ENCODE measurements around the gene GALNT18.
A peak's percentile ranks its signal among the peaks of the same experiment; 100 is the strongest.

Gene GALNT18

DNA sequence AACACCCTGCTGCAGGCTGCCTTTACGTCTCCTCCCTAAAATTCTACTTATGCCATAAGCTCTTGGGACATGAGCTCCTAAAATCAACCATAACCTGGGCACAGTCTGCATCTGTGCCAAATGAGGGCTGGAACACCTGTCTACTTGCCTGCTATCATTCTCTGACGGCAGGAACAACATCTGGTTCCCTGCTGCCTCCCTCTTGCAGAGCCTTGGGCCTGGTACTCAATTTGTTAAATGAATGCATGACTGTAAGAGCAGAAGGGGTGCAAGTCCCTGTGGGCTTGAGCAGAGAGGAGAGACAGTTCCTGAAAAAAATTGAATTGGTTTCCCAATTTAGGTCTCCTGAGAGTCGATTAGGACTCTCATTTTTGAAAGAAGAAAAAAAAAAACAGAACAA is 202.1 kb downstream of the GALNT18 start:
- H2BK120ac ChIP-seq (ENCODE audit: low read depth, low read length): no peak overlapping the region
- no peak overlapping the region for H2BK5ac ChIP-seq (ENCODE audit: low read length)
- no peak overlapping the region for H2AK5ac ChIP-seq (ENCODE audit: low read depth, low read length)
- H3K23ac ChIP-seq (ENCODE audit: low read depth, low read length, poor library complexity): no peak overlapping the region
- no peak for DNase-seq (ENCODE audit: low spot score)
- no peak overlapping the region for H4K8ac ChIP-seq (ENCODE audit: low read depth, low read length)
- peaks cover 0 to 2% (median 0%) of the 10 kb centered on the region in 3 experiments for H3K27me3 ChIP-seq (ENCODE audit: control insufficient read depth in 3 of 3, insufficient read depth in 3 of 3, low read depth in 1 of 3, low read length in 3 of 3)
- H3K27ac ChIP-seq (replicated peaks; ENCODE audit: low read length): no peak overlapping the region
- H2AFZ ChIP-seq (ENCODE audit: low read length): no peak overlapping the region
- no peak overlapping the region for H4K91ac ChIP-seq (ENCODE audit: low read depth, low read length, poor library complexity)
- no peak overlapping the region for H3K4me2 ChIP-seq (ENCODE audit: insufficient read depth, low read length, poor library complexity, severe bottlenecking)
- H3K14ac ChIP-seq (ENCODE audit: low read length): no peak overlapping the region
- H3K36me3 ChIP-seq (replicated peaks in 1 of 2; ENCODE audit: control insufficient read depth in 2 of 2, insufficient read depth in 2 of 2, low read length in 2 of 2): peaks cover 0 to 2% of the 10 kb centered on the region in 2 donors
- H2BK12ac ChIP-seq (ENCODE audit: low read length): no peak overlapping the region
- no peaks in the 10 kb centered on the region for H3K9me3 ChIP-seq (replicated peaks in 1 of 2; ENCODE audit: control insufficient read depth in 2 of 2, insufficient read depth in 1 of 2, low read depth in 1 of 2, low read length in 2 of 2)
- H3K79me1 ChIP-seq (ENCODE audit: low read depth, low read length): no peaks in the 10 kb centered on the region
- peak overlapping the region; percentile 24 for H3K18ac ChIP-seq (ENCODE audit: low read length)
- H3K4me3 ChIP-seq (ENCODE audit: low read length in 2 of 2): no peak overlapping the region
- no CpG with 5 or more reads among the region's 3 CpGs for WGBS, 2 donors (ENCODE audit: extremely low coverage in 2 of 2, insufficient read length in 2 of 2, insufficient replicate concordance in 1 of 2)
- H2BK15ac ChIP-seq (ENCODE audit: low read length): no peak overlapping the region
- peaks cover 0 to 27% of the 10 kb centered on the region in 2 donors for H3K4me1 ChIP-seq (ENCODE audit: control insufficient read depth in 2 of 2, insufficient read depth in 1 of 2, low read depth in 1 of 2, low read length in 2 of 2)
- H3K9ac ChIP-seq (ENCODE audit: low read depth, low read length, poor library complexity): no peak overlapping the region
- no peak overlapping the region for H3K4ac ChIP-seq (ENCODE audit: low read length)

GRCh38 chr11:11416917-11417316 is 204.9 kb downstream of the GALNT18 start:
- no peak overlapping the region for H3K14ac ChIP-seq (ENCODE audit: low read length)
- WGBS, 2 donors (ENCODE audit: extremely low coverage in 2 of 2, insufficient read length in 2 of 2, insufficient replicate concordance in 1 of 2): no CpG with 5 or more reads among the region's 4 CpGs

GRCh38 chr11:11416502-11416901 is 205.3 kb downstream of the GALNT18 start:
- no peak for DNase-seq (ENCODE audit: low spot score)
- Histone ChIP-seq H3K18ac (ENCODE audit: low read length) (peak overlapping the region; percentile 74), H2BK120ac (ENCODE audit: low read depth, low read length) (no peak overlapping the region), H3K23ac (ENCODE audit: low read depth, low read length, poor library complexity) (peak overlapping the region; percentile 33), H2BK12ac (ENCODE audit: low read length) (no peak overlapping the region), H4K8ac (ENCODE audit: low read depth, low read length) (no peak overlapping the region), H3K36me3 (replicated peaks in 1 of 2; ENCODE audit: control insufficient read depth in 2 of 2, insufficient read depth in 2 of 2, low read length in 2 of 2) (no peaks in the 10 kb centered on the region), H3K9me3 (replicated peaks in 1 of 2; ENCODE audit: control insufficient read depth in 2 of 2, insufficient read depth in 1 of 2, low read depth in 1 of 2, low read length in 2 of 2) (no peaks in the 10 kb centered on the region), H3K14ac (ENCODE audit: low read length) (no peak overlapping the region), H3K27me3 (ENCODE audit: control insufficient read depth in 3 of 3, insufficient read depth in 3 of 3, low read depth in 1 of 3, low read length in 3 of 3) (peaks cover 0 to 2% (median 0%) of the 10 kb centered on the region in 3 experiments), H3K9ac (ENCODE audit: low read depth, low read length, poor library complexity) (peak overlapping the region; percentile 44), H4K91ac (ENCODE audit: low read depth, low read length, poor library complexity) (no peak overlapping the region), H3K27ac (replicated peaks; ENCODE audit: low read length) (no peak overlapping the region), H3K4ac (ENCODE audit: low read length) (no peak overlapping the region), H3K79me1 (ENCODE audit: low read depth, low read length) (no peaks in the 10 kb centered on the region), H2AK5ac (ENCODE audit: low read depth, low read length) (no peak overlapping the region), H3K4me1 (ENCODE audit: control insufficient read depth in 2 of 2, insufficient read depth in 1 of 2, low read depth in 1 of 2, low read length in 2 of 2) (peaks cover 0 to 16% of the 10 kb centered on the region in 2 donors), H2BK5ac (ENCODE audit: low read length) (no peak overlapping the region), H3K4me3 (ENCODE audit: low read length in 2 of 2) (no peak overlapping the region), H2AFZ (ENCODE audit: low read length) (no peak overlapping the region), H2BK15ac (ENCODE audit: low read length) (no peak overlapping the region), H3K4me2 (ENCODE audit: insufficient read depth, low read length, poor library complexity, severe bottlenecking) (no peak overlapping the region)
- WGBS, 2 donors (ENCODE audit: extremely low coverage in 2 of 2, insufficient read length in 2 of 2, insufficient replicate concordance in 1 of 2): no CpG with 5 or more reads among the region's 5 CpGs

More at GRCh38 chr11:11416917-11417316, 204.9 kb downstream of the GALNT18 start:
- H2AFZ ChIP-seq (ENCODE audit: low read length): no peak overlapping the region
- no peak overlapping the region for H2BK12ac ChIP-seq (ENCODE audit: low read length)
- no peak overlapping the region for H2BK15ac ChIP-seq (ENCODE audit: low read length)
- H2BK120ac ChIP-seq (ENCODE audit: low read depth, low read length): no peak overlapping the region
- peaks cover 0 to 2% (median 0%) of the 10 kb centered on the region in 3 experiments for H3K27me3 ChIP-seq (ENCODE audit: control insufficient read depth in 3 of 3, insufficient read depth in 3 of 3, low read depth in 1 of 3, low read length in 3 of 3)
- H2AK5ac ChIP-seq (ENCODE audit: low read depth, low read length): no peak overlapping the region
- H3K9me3 ChIP-seq (replicated peaks in 1 of 2; ENCODE audit: control insufficient read depth in 2 of 2, insufficient read depth in 1 of 2, low read depth in 1 of 2, low read length in 2 of 2): no peaks in the 10 kb centered on the region
- H3K36me3 ChIP-seq (replicated peaks in 1 of 2; ENCODE audit: control insufficient read depth in 2 of 2, insufficient read depth in 2 of 2, low read length in 2 of 2): no peaks in the 10 kb centered on the region
- peak overlapping the region; percentile 33 for H3K23ac ChIP-seq (ENCODE audit: low read depth, low read length, poor library complexity)
- no peak for DNase-seq (ENCODE audit: low spot score)
- H4K8ac ChIP-seq (ENCODE audit: low read depth, low read length): no peak overlapping the region
- H3K79me1 ChIP-seq (ENCODE audit: low read depth, low read length): no peaks in the 10 kb centered on the region
- H4K91ac ChIP-seq (ENCODE audit: low read depth, low read length, poor library complexity): no peak overlapping the region
- no peak overlapping the region for H3K27ac ChIP-seq (replicated peaks; ENCODE audit: low read length)
- no peak overlapping the region for H3K4me2 ChIP-seq (ENCODE audit: insufficient read depth, low read length, poor library complexity, severe bottlenecking)
- no peak overlapping the region for H3K18ac ChIP-seq (ENCODE audit: low read length)
- no peak overlapping the region for H3K4ac ChIP-seq (ENCODE audit: low read length)
- H3K9ac ChIP-seq (ENCODE audit: low read depth, low read length, poor library complexity): no peak overlapping the region
- no peak overlapping the region for H3K4me3 ChIP-seq (ENCODE audit: low read length in 2 of 2)
- peaks cover 0 to 19% of the 10 kb centered on the region in 2 donors for H3K4me1 ChIP-seq (ENCODE audit: control insufficient read depth in 2 of 2, insufficient read depth in 1 of 2, low read depth in 1 of 2, low read length in 2 of 2)
- H2BK5ac ChIP-seq (ENCODE audit: low read length): no peak overlapping the region

DNA sequence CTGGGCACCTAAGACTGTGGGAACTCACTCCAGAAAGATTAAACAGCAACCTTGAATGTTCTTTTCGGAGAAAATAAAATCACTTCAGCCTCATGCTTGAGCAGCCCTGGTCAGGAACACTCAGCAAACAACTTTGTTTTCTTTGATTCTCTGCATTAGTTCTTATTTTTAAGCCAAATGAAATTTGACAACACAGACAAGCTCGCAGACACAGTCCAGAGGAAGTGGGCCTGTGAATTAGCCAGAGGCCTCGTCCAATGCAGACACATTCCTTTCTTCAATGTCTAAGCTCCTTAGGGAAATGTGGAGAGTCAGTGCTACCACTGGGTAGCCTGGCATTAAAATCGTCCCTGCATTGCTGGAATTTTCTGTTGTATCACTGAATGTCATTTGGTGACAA is 205.9 kb downstream of the GALNT18 start:
- no peak for DNase-seq (ENCODE audit: low spot score)
- Histone ChIP-seq H2AFZ (ENCODE audit: low read length) (no peak overlapping the region), H4K8ac (ENCODE audit: low read depth, low read length) (no peak overlapping the region), H3K23ac (ENCODE audit: low read depth, low read length, poor library complexity) (no peak overlapping the region), H3K4ac (ENCODE audit: low read length) (no peak overlapping the region), H3K79me1 (ENCODE audit: low read depth, low read length) (no peaks in the 10 kb centered on the region), H2BK15ac (ENCODE audit: low read length) (no peak overlapping the region), H3K27me3 (ENCODE audit: control insufficient read depth in 3 of 3, insufficient read depth in 3 of 3, low read depth in 1 of 3, low read length in 3 of 3) (peaks cover 0 to 2% (median 0%) of the 10 kb centered on the region in 3 experiments), H3K9ac (ENCODE audit: low read depth, low read length, poor library complexity) (no peak overlapping the region), H2BK5ac (ENCODE audit: low read length) (no peak overlapping the region), H4K91ac (ENCODE audit: low read depth, low read length, poor library complexity) (no peak overlapping the region), H2BK120ac (ENCODE audit: low read depth, low read length) (no peak overlapping the region), H3K9me3 (replicated peaks in 1 of 2; ENCODE audit: control insufficient read depth in 2 of 2, insufficient read depth in 1 of 2, low read depth in 1 of 2, low read length in 2 of 2) (no peaks in the 10 kb centered on the region), H3K4me3 (ENCODE audit: low read length in 2 of 2) (no peak overlapping the region), H3K4me2 (ENCODE audit: insufficient read depth, low read length, poor library complexity, severe bottlenecking) (no peak overlapping the region), H3K14ac (ENCODE audit: low read length) (no peak overlapping the region), H3K36me3 (replicated peaks in 1 of 2; ENCODE audit: control insufficient read depth in 2 of 2, insufficient read depth in 2 of 2, low read length in 2 of 2) (no peaks in the 10 kb centered on the region), H3K27ac (replicated peaks; ENCODE audit: low read length) (no peak overlapping the region), H2BK12ac (ENCODE audit: low read length) (no peak overlapping the region), H3K4me1 (ENCODE audit: control insufficient read depth in 2 of 2, insufficient read depth in 1 of 2, low read depth in 1 of 2, low read length in 2 of 2) (peaks cover 0 to 10% of the 10 kb centered on the region in 2 donors), H2AK5ac (ENCODE audit: low read depth, low read length) (no peak overlapping the region), H3K18ac (ENCODE audit: low read length) (no peak overlapping the region)
- WGBS, 2 donors (ENCODE audit: extremely low coverage in 2 of 2, insufficient read length in 2 of 2, insufficient replicate concordance in 1 of 2): no CpG with 5 or more reads among the region's 4 CpGs

All from neuronal stem cell (in vitro differentiated cells).